Neuronal stem cell (in vitro differentiated cells): ENCODE results near the gene PBXIP1.
"Not testable (repeated sequence)": the region's sequence is repeated elsewhere in the genome, so short reads cannot be mapped to it uniquely, and the experiment has no call there.

Experiments used
- DNase-seq: peaks from one replicate; pipeline ENCODE4 v3.0.0-alpha.2; 2013; ENCODE audit warnings: low spot score
- H2AFZ ChIP-seq: one replicate; pipeline ENCODE4 v1.6.1; 2013; ENCODE audit warnings: mild to moderate bottlenecking, low read length, inconsistent platforms
- H2AK5ac ChIP-seq: 2 replicates; pipeline ENCODE4 v1.6.1; 2013; ENCODE audit warnings: low read depth, mild to moderate bottlenecking, inconsistent platforms, low read length, moderate library complexity, mixed read lengths
- H2BK120ac ChIP-seq: 2 replicates; pipeline ENCODE4 v1.6.1; 2013; ENCODE audit warnings: low read depth, mild to moderate bottlenecking, inconsistent platforms, low read length, moderate library complexity, mixed read lengths
- H2BK12ac ChIP-seq: one replicate; pipeline ENCODE4 v1.6.1; 2013; ENCODE audit warnings: low read length, inconsistent platforms
- H2BK15ac ChIP-seq: 2 replicates; pipeline ENCODE4 v1.6.1; 2013; ENCODE audit warnings: mild to moderate bottlenecking, low read length, inconsistent platforms, mixed read lengths
- H2BK5ac ChIP-seq: one replicate; pipeline ENCODE4 v1.6.1; 2013; ENCODE audit warnings: inconsistent platforms, mild to moderate bottlenecking, low read length, moderate library complexity
- H3K14ac ChIP-seq: one replicate; pipeline ENCODE4 v1.6.1; 2013; ENCODE audit warnings: low read length, inconsistent platforms
- H3K18ac ChIP-seq: 2 replicates; pipeline ENCODE4 v1.6.1; 2013; ENCODE audit warnings: low read length, inconsistent platforms
- H3K23ac ChIP-seq: 2 replicates; pipeline ENCODE4 v1.6.1; 2013; ENCODE audit warnings: low read depth, mild to moderate bottlenecking, mixed read lengths, low read length, inconsistent platforms; ENCODE audit not compliant: poor library complexity
- H3K27ac ChIP-seq: replicated peaks from 3 replicates; pipeline ENCODE4 v1.5.1; 2013; ENCODE audit warnings: low read length, inconsistent platforms
- H3K27me3 ChIP-seq, 3 experiments: 2 replicates each; pipeline ENCODE4 v1.6.1; 2013; ENCODE audit warnings: low read length in 3 of 3, mild to moderate bottlenecking in 2 of 3, inconsistent platforms in 1 of 3, low read depth in 1 of 3, mixed read lengths in 1 of 3, moderate library complexity in 1 of 3; ENCODE audit not compliant: control insufficient read depth in 3 of 3, insufficient read depth in 3 of 3
- H3K36me3 ChIP-seq, 2 donors: replicated peaks in 1 of 2; 2 replicates each; pipeline ENCODE4 v1.6.1; 2013; ENCODE audit warnings: low read length in 2 of 2; ENCODE audit not compliant: control insufficient read depth in 2 of 2, insufficient read depth in 2 of 2
- H3K4ac ChIP-seq: 2 replicates; pipeline ENCODE4 v1.6.1; 2013; ENCODE audit warnings: inconsistent platforms, mild to moderate bottlenecking, low read length, moderate library complexity
- H3K4me1 ChIP-seq, 2 donors: 1 replicate in 1 of 2; 2 replicates in 1 of 2; pipeline ENCODE4 v1.6.1; 2013; ENCODE audit warnings: low read length in 2 of 2, low read depth in 1 of 2; ENCODE audit not compliant: control insufficient read depth in 2 of 2, insufficient read depth in 1 of 2
- H3K4me2 ChIP-seq: one replicate; pipeline ENCODE4 v1.6.1; 2013; ENCODE audit warnings: mild to moderate bottlenecking, low read length, inconsistent platforms; ENCODE audit not compliant: insufficient read depth, poor library complexity, severe bottlenecking
- H3K4me3 ChIP-seq, 2 donors: 2 replicates each; pipeline ENCODE4 v1.5.1; 2013; ENCODE audit warnings: low read length in 2 of 2, mild to moderate bottlenecking in 2 of 2, inconsistent platforms in 1 of 2, moderate library complexity in 1 of 2
- H3K79me1 ChIP-seq: one replicate; pipeline ENCODE4 v1.6.1; 2013; ENCODE audit warnings: low read depth, mild to moderate bottlenecking, inconsistent platforms, low read length, moderate library complexity
- H3K9ac ChIP-seq: one replicate; pipeline ENCODE4 v1.6.1; 2013; ENCODE audit warnings: mild to moderate bottlenecking, low read depth, low read length, inconsistent platforms; ENCODE audit not compliant: poor library complexity
- H3K9me3 ChIP-seq, 2 donors: replicated peaks in 1 of 2; 2 replicates each; pipeline versions ENCODE3 to v1.6.1; 2013; ENCODE audit warnings: low read length in 2 of 2, mild to moderate bottlenecking in 2 of 2, inconsistent platforms in 1 of 2, low read depth in 1 of 2, mixed read lengths in 1 of 2, moderate library complexity in 1 of 2; ENCODE audit not compliant: control insufficient read depth in 2 of 2, insufficient read depth in 1 of 2
- H4K8ac ChIP-seq: one replicate; pipeline ENCODE4 v1.6.1; 2013; ENCODE audit warnings: low read depth, mild to moderate bottlenecking, inconsistent platforms, low read length, moderate library complexity
- H4K91ac ChIP-seq: one replicate; pipeline ENCODE4 v1.6.1; 2013; ENCODE audit warnings: low read length, low read depth, mild to moderate bottlenecking, inconsistent platforms; ENCODE audit not compliant: poor library complexity
- WGBS, 2 donors: extraction: QIAGEN DNeasy Blood & Tissue Kit; methylation state at CpG; one replicate each; pipeline ENCODE4 v1.1.7; 2013; ENCODE audit warnings: missing lambda C conversion rate in 2 of 2, mixed read lengths in 1 of 2; ENCODE audit not compliant: insufficient read length in 2 of 2, insufficient replicate concordance in 1 of 2; ENCODE audit errors: extremely low coverage in 2 of 2; 5-methylcytosine and 5-hydroxymethylcytosine counted together

PBXIP1 gene

DNA sequence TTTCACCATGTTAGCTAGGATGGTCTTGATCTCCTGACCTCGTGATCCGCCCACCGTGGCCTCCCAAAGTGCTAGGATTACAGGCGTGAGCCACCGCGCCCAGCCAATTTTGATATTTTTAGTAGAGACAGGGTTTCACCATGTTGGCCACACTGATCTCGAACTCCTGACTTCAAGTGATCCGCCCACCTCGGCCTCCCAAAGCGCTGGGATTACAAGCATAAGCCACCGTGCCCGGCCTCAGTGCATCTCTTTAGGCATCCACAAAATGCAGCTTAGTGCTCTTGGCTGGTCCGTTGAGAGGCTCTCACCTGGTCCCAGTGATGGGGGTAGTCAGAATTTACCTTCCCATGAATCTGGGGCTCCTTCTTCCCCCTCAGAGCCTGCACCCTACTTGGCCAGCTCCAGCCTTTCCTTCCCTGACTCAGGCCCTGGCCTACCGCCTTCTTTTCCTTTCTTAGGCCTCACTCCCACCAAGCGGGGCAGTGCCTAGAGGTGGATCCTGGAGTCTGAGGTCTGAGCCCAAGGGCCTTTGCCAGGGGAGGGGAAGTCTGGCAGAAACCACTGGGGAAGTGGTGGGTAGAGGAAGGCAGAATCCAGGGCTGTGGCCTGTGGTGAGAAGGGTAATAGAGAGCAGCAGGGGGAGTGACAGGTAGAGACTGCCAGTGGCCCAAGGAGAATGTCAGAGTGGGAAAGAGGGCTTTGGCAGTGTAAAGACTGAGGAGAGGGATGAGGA, 41.2 kb upstream of the PBXIP1 start:
- H2AFZ ChIP-seq = no peak overlapping the region
- H3K27ac ChIP-seq = no peak overlapping the region

DNA sequence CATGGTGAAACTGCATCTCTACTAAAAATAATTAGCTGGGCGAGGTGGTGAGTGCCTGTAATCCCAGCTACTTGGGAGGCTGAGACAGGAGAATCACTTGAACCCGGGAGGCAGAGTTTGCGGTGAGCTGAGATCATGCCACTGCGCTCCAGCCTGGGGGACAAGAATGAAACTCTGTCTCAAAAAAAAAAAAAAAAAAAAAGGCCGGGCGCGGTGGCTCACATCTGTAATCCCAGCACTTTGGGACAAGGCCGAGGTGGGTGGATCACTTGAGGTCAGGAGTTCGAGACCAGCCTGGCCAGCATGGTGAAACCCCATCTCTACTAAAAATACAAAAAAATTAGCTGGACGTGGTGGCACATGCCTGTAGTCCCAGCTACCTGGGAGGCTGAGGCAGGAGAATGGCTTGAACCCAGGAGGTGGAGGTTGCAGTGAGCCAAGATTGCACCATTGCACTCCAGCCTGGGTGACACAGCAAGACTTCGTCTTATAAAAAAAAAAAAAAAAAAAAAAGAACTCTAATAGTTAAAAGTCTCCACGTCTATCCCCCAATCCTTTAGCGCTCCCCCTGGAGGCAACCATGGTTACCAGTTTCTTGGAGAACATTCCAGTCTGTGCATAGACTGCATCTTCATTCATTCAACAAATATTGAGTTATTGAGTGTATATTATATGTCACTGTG, 39.5 kb upstream of the PBXIP1 start:
- not testable (repeated sequence) for H3K27me3 ChIP-seq, H3K9me3 ChIP-seq, H2BK120ac ChIP-seq, H2BK15ac ChIP-seq, H3K4me2 ChIP-seq, H2AK5ac ChIP-seq, H3K14ac ChIP-seq, H3K23ac ChIP-seq, H3K4me3 ChIP-seq, H3K4ac ChIP-seq, H3K9ac ChIP-seq, H4K91ac ChIP-seq, H3K18ac ChIP-seq, DNase-seq, H2BK5ac ChIP-seq, H2BK12ac ChIP-seq, H3K27ac ChIP-seq, H4K8ac ChIP-seq, H3K79me1 ChIP-seq, H2AFZ ChIP-seq
- no CpG with 5 or more reads among the region's 13 CpGs for WGBS, 2 donors
- H3K4me1 ChIP-seq = peaks cover 13 to 15% of the 10 kb centered on the region in 2 donors
- peaks cover 9 to 22% of the 10 kb centered on the region in 2 donors for H3K36me3 ChIP-seq

More for the DNA sequence above, 41.2 kb upstream of the PBXIP1 start:
- H2BK5ac ChIP-seq = no peak overlapping the region
- H2BK120ac ChIP-seq = no peak overlapping the region
- no CpG with 5 or more reads among the region's 15 CpGs for WGBS, 2 donors
- no peak overlapping the region for H2BK12ac ChIP-seq
- no peak overlapping the region for H3K4me2 ChIP-seq
- H2BK15ac ChIP-seq = no peak overlapping the region
- peaks cover 13 to 19% of the 10 kb centered on the region in 2 donors for H3K4me1 ChIP-seq
- H3K23ac ChIP-seq = peak overlapping the region; percentile 67
- H3K79me1 ChIP-seq = no peaks in the 10 kb centered on the region
- no peak overlapping the region for H3K4me3 ChIP-seq
- peak overlapping the region; percentile 19 for H3K18ac ChIP-seq
- peaks cover 0 to 2% (median 0%) of the 10 kb centered on the region in 3 experiments for H3K27me3 ChIP-seq
- peaks cover 6 to 13% of the 10 kb centered on the region in 2 donors for H3K36me3 ChIP-seq
- no peak overlapping the region for H3K14ac ChIP-seq
- H3K9ac ChIP-seq = peak overlapping the region; percentile 12
- H4K91ac ChIP-seq = no peak overlapping the region
- DNase-seq = no peak
- no peak overlapping the region for H3K4ac ChIP-seq
- no peak overlapping the region for H4K8ac ChIP-seq
- H3K9me3 ChIP-seq = no peaks in the 10 kb centered on the region
- peak overlapping the region; percentile 95 for H2AK5ac ChIP-seq

DNA sequence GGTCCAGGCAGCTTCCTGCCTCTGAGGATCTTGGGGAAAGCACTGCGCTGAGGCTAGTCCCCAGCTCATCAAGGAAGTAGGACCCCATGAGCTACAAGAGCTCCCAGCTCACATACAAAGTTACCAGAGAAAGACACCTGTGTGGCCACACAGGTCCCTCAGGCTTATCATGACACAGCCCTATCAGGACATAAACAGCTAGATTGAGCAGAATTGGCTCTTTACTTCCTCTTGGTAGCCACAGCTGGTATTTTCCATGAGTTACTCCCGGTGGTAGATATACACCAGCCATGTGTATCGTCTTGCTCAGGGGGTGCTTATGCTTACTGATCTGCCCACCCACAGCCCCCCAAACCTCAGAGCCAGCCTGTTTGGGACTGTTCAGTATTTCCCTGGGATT, 38.7 kb upstream of the PBXIP1 start:
- Histone ChIP-seq H3K9me3 (no peaks in the 10 kb centered on the region), H3K36me3 (peaks cover 17 to 30% of the 10 kb centered on the region in 2 donors), H3K9ac (no peak overlapping the region), H3K27me3 (peaks cover 0 to 2% (median 0%) of the 10 kb centered on the region in 3 experiments), H2BK5ac (no peak overlapping the region), H4K91ac (no peak overlapping the region), H3K4ac (no peak overlapping the region), H3K14ac (no peak overlapping the region), H3K18ac (no peak overlapping the region), H3K23ac (no peak overlapping the region), H3K4me3 (no peak overlapping the region), H2AFZ (no peak overlapping the region), H3K27ac (no peak overlapping the region), H4K8ac (no peak overlapping the region), H2BK120ac (no peak overlapping the region), H3K4me1 (peaks cover 8 to 9% of the 10 kb centered on the region in 2 donors), H2AK5ac (peak overlapping the region; percentile 41), H3K79me1 (peaks cover 2% of the 10 kb centered on the region), H2BK12ac (no peak overlapping the region), H3K4me2 (no peak overlapping the region), H2BK15ac (peak overlapping the region; percentile 72)
- WGBS, 2 donors = no CpG with 5 or more reads among the region's 3 CpGs
- DNase-seq = no peak

DNA sequence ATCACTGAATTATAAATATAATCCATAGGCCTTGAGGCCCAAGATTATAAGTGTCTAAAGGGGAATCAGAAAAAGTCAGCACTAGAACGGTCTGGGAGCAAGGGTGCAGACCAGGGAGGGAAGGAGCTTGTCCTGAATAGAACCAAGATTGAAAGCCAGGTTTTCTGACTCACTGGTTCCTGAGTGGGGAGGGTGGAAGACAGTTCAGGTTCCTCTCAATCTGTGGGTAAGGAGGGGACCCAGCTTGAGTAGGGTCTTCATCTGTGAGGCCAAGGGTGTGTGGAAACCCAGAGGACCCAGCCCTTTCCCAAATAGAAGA, 38.3 kb upstream of the PBXIP1 start:
- Histone ChIP-seq H3K4me1 (peaks cover 8 to 9% of the 10 kb centered on the region in 2 donors), H3K4me2 (no peak overlapping the region), H3K9ac (no peak overlapping the region), H2AK5ac (peak overlapping the region; percentile 41), H4K91ac (no peak overlapping the region), H2AFZ (no peak overlapping the region), H2BK5ac (no peak overlapping the region), H3K27ac (no peak overlapping the region), H3K14ac (no peak overlapping the region), H2BK12ac (no peak overlapping the region), H3K27me3 (peaks cover 0 to 2% (median 0%) of the 10 kb centered on the region in 3 experiments), H2BK120ac (peak overlapping the region; percentile 92), H3K4ac (no peak overlapping the region), H3K4me3 (no peak overlapping the region), H3K18ac (no peak overlapping the region), H4K8ac (no peak overlapping the region), H3K9me3 (no peaks in the 10 kb centered on the region), H2BK15ac (peak overlapping the region; percentile 72), H3K79me1 (peaks cover 2% of the 10 kb centered on the region), H3K36me3 (peaks cover 20 to 34% of the 10 kb centered on the region in 2 donors), H3K23ac (no peak overlapping the region)
- no CpG with 5 or more reads among the region's 1 CpG for WGBS, 2 donors
- no peak for DNase-seq
